Upper lobe of left lung (tissue), 4 donors: ENCODE measurements around the gene FLNB.

ENCODE experiments used
- POLR2A ChIP-seq, 4 donors: fragments of 450-650 bp; IDR thresholded peaks; one replicate each; pipeline ENCODE4 v1.5.1; 2016 to 2017; ENCODE audit warnings: antibody characterized with exemption in 4 of 4, mild to moderate bottlenecking in 2 of 4
- POLR2AphosphoS5 ChIP-seq, 2 donors: sonication (generic); formaldehyde crosslinking; IDR thresholded peaks; one replicate each; pipeline ENCODE4 v1.5.1; 2017; ENCODE audit warnings: antibody characterized with exemption in 2 of 2
- TF ChIP-seq, protein P1 (sequence below), 6 experiments: fragments of 450-650 bp in 4 of 6; fragments of 200-600 bp in 2 of 6; sonication (generic) in 2 of 6; IDR thresholded peaks; one replicate each; pipeline ENCODE4 v1.5.1; 2016 to 2019; ENCODE audit warnings: antibody characterized with exemption in 6 of 6

- TF ChIP-seq, protein P1, sequence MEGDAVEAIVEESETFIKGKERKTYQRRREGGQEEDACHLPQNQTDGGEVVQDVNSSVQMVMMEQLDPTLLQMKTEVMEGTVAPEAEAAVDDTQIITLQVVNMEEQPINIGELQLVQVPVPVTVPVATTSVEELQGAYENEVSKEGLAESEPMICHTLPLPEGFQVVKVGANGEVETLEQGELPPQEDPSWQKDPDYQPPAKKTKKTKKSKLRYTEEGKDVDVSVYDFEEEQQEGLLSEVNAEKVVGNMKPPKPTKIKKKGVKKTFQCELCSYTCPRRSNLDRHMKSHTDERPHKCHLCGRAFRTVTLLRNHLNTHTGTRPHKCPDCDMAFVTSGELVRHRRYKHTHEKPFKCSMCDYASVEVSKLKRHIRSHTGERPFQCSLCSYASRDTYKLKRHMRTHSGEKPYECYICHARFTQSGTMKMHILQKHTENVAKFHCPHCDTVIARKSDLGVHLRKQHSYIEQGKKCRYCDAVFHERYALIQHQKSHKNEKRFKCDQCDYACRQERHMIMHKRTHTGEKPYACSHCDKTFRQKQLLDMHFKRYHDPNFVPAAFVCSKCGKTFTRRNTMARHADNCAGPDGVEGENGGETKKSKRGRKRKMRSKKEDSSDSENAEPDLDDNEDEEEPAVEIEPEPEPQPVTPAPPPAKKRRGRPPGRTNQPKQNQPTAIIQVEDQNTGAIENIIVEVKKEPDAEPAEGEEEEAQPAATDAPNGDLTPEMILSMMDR (IDR thresholded peaks at IDR 0.05) = no peak
- no peak for TF ChIP-seq POLR2A (IDR thresholded peaks at IDR 0.05)
- TF ChIP-seq POLR2AphosphoS5 (IDR thresholded peaks at IDR 0.05) = no peak
These were observed 86.4 kb downstream of the FLNB start for GRCh38 chr3:58094657-58095056.
